Measurements from ENCODE around the gene GABARAP.

GRCh38 chr17:7195971-7196370, 46.3 kb downstream of the GABARAP start:
- TF ChIP-seq, protein P1, sequence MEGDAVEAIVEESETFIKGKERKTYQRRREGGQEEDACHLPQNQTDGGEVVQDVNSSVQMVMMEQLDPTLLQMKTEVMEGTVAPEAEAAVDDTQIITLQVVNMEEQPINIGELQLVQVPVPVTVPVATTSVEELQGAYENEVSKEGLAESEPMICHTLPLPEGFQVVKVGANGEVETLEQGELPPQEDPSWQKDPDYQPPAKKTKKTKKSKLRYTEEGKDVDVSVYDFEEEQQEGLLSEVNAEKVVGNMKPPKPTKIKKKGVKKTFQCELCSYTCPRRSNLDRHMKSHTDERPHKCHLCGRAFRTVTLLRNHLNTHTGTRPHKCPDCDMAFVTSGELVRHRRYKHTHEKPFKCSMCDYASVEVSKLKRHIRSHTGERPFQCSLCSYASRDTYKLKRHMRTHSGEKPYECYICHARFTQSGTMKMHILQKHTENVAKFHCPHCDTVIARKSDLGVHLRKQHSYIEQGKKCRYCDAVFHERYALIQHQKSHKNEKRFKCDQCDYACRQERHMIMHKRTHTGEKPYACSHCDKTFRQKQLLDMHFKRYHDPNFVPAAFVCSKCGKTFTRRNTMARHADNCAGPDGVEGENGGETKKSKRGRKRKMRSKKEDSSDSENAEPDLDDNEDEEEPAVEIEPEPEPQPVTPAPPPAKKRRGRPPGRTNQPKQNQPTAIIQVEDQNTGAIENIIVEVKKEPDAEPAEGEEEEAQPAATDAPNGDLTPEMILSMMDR (conservative IDR thresholded peaks at IDR 0.05): no peak
- no peak for TF ChIP-seq ZFX (IDR thresholded peaks at IDR 0.05)
